Middle frontal gyrus (tissue), 1 donor: ENCODE results near the gene AGRN.
"Not testable (repeated sequence)": the region's sequence is repeated elsewhere in the genome, so short reads cannot be mapped to it uniquely, and the experiment has no call there.

ENCODE experiments used
- DNase-seq: peaks from one replicate; pipeline ENCODE4 v3.0.0-alpha.2; 2015; ENCODE audit warnings: low spot score; ENCODE audit errors: extremely low spot score

Gene AGRN

DNA sequence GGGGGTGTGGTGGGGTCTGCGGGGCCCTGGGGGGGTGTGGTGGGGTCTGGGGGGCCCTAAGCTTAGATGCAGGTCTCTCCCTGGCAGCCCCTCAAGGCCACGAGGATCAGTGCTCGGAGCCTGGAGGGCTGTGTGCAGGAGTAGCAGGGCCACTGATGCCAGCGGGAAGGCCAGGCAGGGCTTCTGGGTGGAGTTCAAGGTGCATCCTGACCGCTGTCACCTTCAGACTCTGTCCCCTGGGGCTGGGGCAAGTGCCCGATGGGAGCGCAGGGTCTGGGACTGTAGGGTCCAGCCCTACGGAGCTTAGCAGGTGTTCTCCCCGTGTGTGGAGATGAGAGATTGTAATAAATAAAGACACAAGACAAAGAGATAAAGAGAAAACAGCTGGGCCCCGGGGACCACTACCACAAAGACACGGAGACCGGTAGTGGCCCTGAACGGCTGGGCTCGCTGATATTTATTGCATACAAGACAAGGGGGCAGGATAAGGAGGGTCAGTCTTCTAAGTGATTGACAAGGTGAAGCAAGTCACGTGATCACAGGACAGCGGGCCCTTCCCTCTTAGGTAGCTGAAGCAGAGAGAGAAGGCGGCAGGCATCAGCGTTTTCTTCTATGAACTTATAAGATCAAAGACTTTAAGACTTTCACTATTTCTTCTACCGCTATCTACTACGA lies 45.5 kb downstream of the AGRN start:
- no peak for DNase-seq

DNA sequence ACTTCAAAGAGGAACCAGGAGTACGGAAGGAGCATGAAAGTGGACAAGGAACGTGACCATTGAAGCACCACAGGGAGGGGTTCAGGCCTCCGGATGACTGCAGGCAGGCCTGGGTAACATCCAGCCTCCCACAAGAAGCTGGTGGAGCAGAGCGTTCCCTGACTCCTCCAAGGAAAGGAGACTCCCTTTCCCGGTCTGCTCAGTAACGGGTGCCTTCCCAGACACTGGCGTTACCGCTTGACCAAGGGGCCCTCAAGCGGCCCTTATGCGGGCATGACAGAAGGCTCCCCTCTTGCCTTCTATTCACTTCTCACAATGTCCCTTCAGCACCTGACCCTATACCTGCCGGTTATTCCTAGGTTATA lies 46.0 kb downstream of the AGRN start:
- DNase-seq, result not testable (repeated sequence)

DNA sequence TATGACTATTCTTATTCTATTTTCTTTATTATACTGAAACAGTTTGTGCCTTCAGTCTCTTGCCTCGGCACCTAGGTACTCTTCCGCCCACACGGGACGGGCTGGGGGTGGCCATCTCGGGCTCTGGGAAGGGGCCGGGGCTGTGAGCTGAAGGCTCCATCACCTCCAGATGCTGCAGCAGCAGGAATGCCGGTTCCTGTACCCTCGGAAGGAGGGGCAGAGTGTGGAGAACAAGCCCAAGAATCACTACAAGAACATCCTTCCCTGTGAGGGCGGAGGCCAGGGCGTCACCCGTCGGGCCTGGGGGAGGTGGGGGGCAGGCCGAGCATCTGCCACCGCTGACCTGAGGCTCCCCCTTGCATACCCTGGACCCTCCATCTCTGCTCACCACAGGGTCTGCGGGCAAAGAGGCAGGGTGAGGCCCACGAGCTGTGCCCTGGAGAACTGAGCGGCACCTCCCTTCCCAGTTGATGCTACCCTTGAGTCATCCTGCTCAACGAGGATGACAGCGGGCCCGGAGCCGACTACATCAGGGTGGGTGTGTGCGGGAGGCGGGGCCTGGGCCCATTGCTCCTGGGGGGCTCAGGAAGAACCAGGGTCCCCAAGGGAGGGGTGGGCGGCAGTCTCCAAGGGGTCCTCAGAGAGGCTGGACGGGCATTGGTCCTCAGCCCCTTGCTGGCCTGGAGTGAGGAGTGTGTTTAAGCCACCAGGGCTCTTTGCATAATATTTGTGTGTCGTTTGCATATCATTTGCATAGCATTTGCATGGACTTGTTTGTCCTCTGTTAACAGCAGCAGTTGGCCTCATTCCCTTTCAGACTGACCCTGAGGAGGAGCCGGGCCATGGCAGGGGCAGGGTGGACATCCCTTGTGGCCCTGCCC lies 46.7 kb downstream of the AGRN start:
- DNase-seq, result no peak

DNA sequence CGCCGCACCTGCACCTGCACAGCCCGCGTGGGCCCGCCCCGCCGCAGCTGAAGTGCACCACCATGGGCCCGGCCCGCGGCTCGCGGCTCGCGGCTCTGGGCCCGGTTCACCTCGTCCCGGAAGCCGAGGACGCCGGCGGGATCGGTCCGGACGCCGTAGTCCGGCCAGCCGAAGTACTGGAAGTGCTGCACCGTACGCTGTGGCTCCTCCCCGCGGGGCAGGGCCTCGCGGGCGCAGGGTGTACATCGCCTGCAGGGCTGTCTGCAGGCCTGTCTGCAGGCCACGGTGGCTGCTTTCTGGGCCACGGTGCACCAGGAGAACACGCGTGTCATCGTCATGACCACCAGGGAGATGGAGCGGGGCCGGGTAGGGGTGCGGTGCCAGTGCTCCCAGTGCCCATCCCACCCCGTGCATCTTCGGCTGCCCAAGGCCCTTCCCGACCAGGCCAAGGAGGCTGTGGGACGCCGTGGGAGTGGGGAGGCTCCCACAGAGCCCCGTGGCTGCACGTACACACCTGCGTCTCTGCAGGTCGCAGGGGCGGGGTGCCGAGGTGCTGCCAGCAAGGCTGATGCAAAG lies 47.5 kb downstream of the AGRN start:
- DNase-seq, result no peak

DNA sequence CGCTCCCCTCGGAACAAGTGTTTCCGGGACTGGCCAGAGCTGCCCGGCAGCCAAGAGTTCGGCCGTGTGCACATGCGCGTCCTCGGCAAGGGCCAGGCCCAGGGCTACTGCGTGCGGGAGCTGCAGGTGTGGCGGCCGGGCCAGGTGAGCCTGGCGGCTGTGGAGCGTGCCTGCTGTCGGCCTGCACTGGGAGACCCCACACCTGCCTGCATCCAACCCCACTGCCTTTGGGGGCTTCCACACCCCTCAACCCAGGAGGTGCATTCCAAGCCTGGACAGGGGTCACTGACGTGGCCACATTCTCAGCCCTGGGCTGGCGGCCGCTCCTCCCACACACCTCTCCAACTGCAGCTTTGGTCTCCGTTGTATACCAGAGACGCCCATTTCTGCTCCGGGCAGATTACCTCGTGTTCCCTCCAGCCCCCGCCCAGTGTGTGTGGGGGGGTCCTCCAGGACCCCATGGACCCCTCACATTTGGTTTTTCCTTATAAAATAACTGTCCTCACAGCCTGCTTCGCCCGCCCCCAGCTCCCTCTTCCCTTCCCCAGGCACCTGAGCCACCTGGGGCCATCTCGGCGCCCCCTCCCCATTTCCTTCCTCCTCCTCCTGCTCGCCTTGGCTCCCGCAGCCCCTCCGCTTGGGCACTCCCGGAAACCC lies 48.1 kb downstream of the AGRN start:
- DNase-seq, result no peak

DNA sequence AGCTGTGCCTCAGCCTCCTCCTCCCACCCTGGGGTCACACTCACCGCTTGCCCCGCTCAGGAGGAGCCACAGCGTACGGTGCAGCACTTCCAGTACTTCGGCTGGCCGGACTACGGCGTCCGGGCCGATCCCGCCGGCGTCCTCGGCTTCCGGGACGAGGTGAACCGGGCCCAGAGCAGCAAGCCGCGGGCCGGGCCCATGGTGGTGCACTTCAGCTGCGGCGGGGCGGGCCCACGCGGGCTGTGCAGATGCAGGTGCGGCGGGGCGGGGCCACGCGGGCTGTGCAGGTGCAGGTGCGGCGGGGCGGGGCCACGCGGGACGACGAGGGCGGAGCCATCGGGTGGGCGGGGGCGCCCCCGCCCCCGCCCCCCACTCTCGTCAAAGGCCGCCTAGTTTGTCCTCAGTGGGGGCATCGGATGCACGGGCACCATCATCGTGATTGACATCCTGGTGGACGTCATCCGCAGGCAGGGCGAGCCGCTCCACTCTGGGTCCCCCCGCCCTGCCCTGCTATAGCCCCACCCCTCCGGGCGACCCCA lies 48.7 kb downstream of the AGRN start:
- DNase-seq, result no peak

DNA sequence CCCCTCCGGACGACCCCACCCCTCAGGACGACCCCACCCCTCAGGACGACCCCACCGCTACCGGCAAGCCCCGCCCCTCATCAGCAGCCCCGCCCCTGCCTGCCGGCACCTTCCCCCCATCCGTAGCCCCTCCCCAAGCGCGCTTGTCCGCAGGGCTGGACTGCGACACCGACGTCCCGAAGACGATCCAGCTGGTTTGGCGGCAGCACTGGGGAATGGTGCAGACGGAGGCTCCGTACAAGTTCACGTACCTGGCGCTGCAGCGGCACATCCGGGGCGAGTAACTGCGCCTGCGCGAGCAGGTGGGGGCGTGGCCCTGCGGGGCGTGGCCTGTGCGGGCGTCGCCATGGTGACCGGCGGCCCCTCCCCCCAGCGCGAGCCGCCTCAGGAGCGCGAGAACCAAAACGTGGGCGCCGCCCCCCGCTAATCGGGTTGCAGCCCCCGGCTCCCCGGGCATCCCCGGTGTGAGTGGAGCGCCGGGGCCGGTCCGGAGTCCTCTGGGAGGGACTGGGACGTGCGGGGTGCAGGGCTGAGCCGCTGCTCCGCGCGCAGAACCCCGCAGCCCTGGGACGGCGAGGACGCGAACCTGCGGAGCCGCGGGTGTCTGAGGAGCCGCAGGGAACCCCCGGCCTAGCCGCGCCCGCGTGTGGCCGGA lies 49.3 kb downstream of the AGRN start:
- no peak for DNase-seq

DNA sequence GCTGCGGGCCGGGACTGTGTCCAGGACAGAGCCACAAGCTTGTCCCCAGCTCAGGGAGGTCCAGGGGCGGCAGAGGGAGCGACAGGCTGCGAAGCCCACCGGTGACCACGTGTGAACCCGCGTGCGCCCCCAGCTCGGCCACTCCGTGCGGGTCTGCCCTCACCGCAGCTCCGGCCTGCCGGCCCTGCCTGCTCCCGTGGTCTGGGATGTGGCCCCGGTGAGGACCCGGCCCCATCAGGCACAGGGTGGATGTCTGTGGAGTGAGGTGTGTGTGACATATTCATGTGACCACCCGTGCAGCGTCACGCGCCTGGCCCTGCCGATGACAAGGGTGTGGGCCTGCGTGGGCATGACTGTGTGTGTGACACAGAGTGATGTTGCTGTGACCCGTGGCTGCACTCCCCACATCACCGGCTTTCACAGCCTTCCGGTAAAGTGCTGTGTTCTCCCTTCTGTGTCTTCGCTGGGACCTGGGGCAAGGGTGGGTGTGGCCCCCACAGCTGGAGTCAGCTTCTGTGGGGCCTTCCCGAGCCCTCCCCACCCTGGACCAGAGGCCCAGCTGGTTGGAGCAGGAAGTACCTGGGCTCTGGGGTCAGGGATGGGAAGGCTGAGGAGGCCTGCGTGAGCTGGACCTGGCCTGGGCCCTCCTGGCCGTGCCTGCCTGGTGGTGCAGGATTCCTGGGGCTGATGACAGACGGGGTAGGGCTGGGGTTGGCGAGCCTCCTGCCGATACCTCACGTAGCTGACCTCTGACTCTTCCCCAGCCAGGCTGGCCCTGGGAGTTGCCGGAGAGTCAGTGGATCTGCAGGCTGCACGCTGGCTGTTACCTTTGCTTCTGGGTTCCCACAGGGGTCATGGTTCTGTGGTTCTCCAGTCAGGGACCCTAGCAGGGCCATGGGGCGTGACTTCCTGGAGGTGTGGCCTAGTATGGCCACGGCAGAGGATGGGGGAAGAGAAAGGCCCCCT lies 50.1 kb downstream of the AGRN start:
- no peak for DNase-seq

DNA sequence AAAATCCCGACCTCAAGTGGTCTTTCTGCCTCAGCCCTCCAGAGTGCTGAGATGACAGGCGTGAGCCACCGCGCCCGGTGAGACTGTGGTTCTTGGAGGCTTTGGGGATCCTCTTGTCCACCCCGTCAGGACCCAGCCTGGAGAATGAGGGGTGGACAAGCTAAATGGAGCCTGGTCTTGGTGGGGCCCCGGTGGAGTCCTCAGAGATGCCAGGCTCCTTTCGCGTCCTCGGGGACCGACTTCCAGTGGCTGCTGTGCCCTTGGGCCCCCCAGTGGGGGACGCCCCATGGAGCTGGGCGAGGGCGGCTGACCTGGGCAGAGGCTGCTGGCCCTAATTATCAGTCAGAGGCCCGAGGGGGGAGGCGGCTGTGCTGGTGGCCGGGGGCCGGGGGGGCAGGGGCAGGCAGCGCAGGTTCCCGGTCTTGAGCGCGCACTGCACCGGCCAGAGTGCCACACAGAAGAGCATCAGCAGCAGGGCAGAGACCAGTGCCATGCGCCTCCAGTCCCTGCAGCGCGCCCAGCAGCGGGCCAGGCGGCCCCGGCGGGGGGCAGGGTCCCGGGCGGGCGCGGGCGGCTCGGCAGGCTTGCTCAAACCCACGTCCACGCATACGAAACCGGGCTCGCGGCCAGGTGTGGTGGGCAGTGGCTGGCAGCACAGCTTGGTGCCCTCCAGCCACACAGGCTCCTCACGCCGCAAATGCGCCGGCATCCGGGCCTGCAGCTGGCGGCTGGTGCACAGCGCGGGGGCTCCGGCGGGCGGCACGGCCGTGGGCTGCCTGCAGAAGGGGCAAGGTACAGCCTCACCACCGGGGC lies 51.8 kb downstream of the AGRN start:
- no peak for DNase-seq

DNA sequence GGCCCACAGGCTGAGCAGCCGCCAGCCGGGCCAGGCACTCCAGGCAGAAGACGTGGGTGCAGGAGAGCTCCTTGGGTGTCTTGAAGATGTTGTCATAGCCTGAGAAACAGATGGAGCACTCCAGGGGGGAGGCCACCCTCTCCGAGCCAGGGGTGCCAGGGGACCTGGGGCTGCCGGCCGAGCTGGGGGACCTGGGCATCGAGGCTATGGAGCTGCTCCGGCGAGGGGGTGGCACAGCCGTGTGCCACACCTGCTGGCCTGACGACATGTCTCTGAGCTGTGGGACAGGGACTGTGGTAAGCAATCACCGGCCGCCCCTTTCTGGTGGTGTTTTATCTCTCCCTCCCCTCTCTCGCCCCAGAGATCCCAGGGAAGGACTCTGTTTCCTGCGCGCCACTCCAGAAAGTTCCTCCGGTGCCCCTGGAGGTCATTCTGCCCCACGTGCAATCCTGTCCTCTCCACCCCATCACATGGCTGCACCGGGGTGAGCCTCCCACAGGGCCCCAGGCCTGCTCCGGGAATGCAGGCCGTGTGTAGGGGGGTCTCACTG lies 52.5 kb downstream of the AGRN start:
- DNase-seq, result no peak

DNA sequence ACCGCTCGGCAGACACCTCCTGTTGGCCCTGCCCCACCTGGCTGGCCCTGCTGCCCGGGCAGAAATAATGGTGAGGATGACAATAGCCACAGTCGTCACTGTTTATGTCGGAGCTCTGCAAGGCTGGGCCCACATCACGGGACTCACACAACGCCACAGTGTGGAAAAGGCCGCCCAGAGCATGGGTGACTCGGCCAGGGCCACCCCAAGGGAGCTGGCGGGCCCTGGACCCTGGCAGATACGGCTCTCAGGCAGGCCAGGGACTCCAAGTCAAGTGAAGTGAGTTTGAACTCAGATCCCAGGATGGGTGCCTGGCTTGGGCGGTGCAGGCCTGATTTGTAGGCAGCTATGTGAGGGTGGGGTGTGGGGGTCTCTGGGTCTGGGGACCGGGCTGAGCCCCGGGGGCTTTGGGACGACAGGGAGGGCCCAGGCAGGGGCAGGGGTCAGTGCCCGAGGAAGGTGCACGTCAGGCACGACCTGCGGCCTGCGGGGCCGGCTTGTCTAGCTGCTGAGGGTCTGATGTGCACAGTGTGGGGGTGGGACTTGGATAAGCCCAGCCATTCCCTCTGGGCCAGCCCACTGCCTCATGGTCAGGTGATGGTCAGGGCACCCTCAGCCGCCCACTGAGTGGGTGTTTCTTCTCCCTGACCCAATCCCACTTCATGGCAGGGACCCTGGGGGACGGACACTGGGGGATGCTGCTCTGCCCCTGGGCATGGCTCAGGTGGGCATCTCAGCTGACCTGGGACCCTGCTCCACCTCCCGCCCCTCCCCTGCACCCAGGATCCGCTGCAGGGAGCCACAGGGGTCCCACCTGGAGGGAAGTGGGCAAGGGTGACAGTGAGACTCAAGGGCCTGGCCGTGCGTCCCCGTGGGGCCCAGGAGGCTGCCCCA lies 53.2 kb downstream of the AGRN start:
- no peak for DNase-seq

DNA sequence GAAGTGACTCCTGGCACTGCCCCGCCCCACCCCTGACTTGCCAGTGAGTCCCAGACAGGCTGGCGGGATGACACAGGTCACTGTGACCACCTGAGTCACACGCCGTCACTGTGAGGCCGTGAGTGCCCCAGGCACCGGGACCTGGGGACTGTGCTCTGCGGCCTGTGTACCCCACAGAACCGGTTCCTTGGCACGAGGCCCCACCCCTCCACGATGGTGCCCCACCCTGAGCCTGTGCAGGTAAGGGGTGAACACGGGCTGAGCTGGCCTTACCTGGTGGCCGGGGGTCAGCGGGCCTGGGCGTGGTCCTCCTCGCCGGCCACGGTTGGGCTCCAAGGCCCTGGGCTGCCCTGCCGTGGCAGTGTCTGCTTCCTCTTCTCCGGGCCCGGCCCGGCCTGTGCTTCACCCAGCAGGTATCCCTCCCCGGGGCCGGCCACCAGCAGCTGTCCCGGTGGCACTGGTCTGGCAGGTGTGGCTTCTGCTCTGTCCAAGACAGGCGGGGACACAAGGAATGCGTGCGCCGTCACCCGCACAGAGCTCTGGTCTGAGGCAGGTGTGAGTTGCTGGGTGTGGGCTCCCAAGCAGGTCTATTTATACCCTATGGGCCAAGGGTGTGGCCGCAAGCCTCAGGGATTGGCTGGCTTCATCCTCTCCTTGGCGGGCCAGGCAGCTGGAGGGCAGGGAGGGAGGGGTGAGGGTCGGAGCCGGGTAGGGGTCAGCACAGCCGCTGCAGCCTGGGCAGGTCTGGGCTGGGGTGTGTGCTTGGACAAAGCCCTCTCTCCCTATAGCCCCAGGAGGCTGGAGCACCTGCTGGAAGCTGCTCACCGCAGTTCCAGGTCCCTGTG lies 54.0 kb downstream of the AGRN start, which contains the start of gene RNF223:
Gene RNF223, minus strand, starts transcription at position 564 of the 845 bp plus-strand sequence. CDS start 1,740 bp downstream, outside the sequence.
- DNase-seq, result no peak

DNA sequence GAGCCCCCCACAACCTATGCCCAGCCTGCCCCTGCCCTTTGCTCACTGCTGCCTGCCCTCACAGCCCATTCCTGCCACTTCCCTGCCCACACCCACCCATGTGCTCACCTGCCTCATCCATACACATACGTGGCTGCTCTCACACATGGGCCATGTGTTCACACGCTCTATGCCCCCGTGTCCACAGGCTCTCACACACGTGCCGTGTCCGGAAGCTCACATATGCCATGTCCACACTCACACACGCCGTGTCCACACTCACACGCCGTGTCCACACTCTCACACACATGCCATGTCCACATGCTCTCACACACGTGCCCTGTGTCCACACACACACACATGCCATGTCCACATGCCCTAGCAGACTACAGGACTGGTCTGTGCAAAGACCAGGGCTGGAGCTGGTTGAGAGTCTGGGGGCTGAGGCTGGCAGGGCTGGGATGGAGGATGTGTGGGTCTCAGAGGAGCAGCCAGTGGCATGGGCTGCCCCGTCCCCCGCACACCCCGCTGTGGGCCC lies 54.8 kb downstream of the AGRN start:
- DNase-seq, result no peak

DNA sequence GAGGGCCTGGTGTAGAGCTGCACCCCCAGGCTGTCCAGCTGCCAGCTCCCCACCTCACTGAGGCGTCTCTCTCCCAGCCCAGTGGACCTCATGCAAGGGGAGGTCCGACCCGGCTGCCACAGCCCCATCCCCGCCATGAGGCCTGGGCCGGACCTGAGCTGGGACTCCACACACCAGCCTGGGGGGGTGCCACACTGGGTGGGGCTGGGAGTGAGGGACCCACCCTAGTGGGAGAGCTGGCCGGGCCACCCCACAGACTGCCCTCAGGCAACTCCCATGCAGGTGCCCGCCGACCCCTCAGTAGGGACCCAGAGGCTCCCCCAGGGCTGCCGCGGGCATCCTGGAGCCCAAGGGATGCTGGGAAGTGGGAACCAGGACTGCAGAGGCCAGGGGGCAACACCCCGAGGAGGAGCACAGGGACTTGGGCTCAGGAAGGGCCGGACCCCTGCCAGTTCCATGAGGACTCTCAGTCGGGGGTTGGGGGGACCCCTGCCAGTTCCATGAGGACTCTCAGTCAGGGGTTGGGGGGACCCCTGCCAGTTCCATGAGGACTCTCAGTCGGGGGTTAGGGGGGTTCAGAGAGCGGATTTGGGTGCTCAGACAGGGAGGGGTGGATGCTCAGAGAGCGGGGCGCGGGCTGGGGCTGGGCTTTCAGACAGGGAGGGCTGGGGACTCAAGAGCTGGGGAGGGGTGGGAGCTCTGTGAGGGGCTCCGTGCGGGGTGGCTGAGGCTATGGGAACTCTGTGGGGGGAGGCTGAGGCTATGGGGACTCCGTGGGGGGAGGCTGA lies 55.4 kb downstream of the AGRN start:
- no peak for DNase-seq

DNA sequence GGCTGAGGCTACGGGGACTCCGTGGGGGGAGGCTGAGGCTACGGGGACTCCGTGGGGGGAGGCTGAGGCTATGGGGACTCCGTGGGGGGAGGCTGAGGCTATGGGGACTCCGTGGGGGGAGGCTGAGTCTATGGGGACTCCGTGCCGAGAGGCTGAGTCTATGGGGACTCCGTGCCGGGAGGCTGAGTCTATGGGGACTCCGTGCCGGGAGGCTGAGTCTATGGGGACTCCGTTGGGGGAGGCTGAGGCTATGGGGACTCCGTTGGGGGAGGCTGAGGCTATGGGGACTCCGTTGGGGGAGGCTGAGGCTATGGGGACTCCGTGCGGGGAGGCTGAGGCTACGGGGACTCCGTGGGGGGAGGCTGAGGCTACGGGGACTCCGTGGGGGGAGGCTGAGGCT lies 57.5 kb downstream of the AGRN start:
- DNase-seq, result not testable (repeated sequence)
